HepG2 (cell line): ENCODE results near the gene GCSAM. TPM values are rescaled to one million over a fixed set of nuclear protein-coding genes. Genes with fewer than 3 reads are reported as not detected.
A peak's percentile ranks its signal among the peaks of the same experiment; 100 is the strongest.

Experiments used
- ATAC-seq: fragments of 200-7000 bp; cut with Tn5 transposase; 3 replicates; pipeline ENCODE4 v1.9.1; 2020; ENCODE audit warnings: mild to moderate bottlenecking, moderate library complexity
- BruUV-seq: library from RNA; stranded (reverse); fragments of 400-500 nt; replicated peaks from 2 replicates; lab custom pipeline; 2021; lab: Mats Ljungman, UMichigan
- CTCF ChIA-PET: fragments of 300-600 bp; formaldehyde crosslinking; extraction: SDS; loops from one replicate; lab custom pipeline; 2021; ENCODE audit warnings: low total read pairs, inconsistent platforms, low intra/inter-chr PET ratio; lab: Yijun Ruan, JAX
- POLR2A ChIA-PET: fragments of 350-600 bp; sonication (Branson Sonifier 250); formaldehyde crosslinking; loops from one replicate; lab custom pipeline; 2020; ENCODE audit warnings: antibody characterized with exemption, inconsistent platforms; lab: Yijun Ruan, JAX
- DNase-seq: peaks from one replicate; pipeline ENCODE4 v3.0.0-alpha.2; 2015; ENCODE audit warnings: low spot score
- FAIRE-seq: peaks from 3 replicates; lab custom pipeline; 2011; peaks lifted over from hg19 to GRCh38; lab: Jason Lieb, UNC
- H2AFZ ChIP-seq: one replicate; pipeline ENCODE4 v1.6.1; 2011; ENCODE audit warnings: low read length, inconsistent platforms
- H3K27ac ChIP-seq: fragments of 300-600 bp; 3 replicates; pipeline ENCODE4 v1.8.0; 2011; ENCODE audit warnings: mixed run types, mild to moderate bottlenecking, mixed read lengths, low read length, inconsistent platforms; ENCODE audit not compliant: insufficient read depth; ENCODE audit errors: extremely low read length
- H3K27me3 ChIP-seq, 2 experiments: fragments of 200-600 bp in 1 of 2; 2 replicates in 1 of 2; 3 replicates in 1 of 2; pipeline versions ENCODE4 v1.6.0 to v1.8.0; 2011; ENCODE audit warnings: low read length in 2 of 2, mild to moderate bottlenecking in 2 of 2, moderate library complexity in 2 of 2, inconsistent platforms in 1 of 2; ENCODE audit not compliant: insufficient read depth in 2 of 2, control insufficient read depth in 1 of 2
- H3K36me3 ChIP-seq, 2 experiments: fragments of 200-600 bp in 1 of 2; replicated peaks in 1 of 2; 2 replicates in 1 of 2; 3 replicates in 1 of 2; pipeline versions ENCODE4 v1.5.1 to v1.8.0; 2011; ENCODE audit warnings: low read length in 2 of 2, inconsistent platforms in 1 of 2; ENCODE audit not compliant: insufficient read depth in 2 of 2, control insufficient read depth in 1 of 2
- H3K4me1 ChIP-seq: 2 replicates; pipeline ENCODE4 v1.5.1; 2012; ENCODE audit warnings: low read length, inconsistent platforms; ENCODE audit not compliant: insufficient read depth
- H3K4me2 ChIP-seq: 2 replicates; pipeline ENCODE4 v1.6.0; 2011; ENCODE audit warnings: low read depth, low read length, inconsistent platforms
- H3K4me3 ChIP-seq, 3 experiments: fragments of 200-600 bp in 1 of 3; sonication (generic), shearing (Covaris generic) in 1 of 3; replicated peaks in 1 of 3; 2 replicates each; pipeline ENCODE4 v1.5.1; 2011 to 2016; ENCODE audit warnings: low read length in 3 of 3, inconsistent platforms in 2 of 3, low read depth in 2 of 3, mild to moderate bottlenecking in 2 of 3, control low read depth in 1 of 3, mixed read lengths in 1 of 3; ENCODE audit not compliant: insufficient read depth in 1 of 3
- H3K79me2 ChIP-seq: one replicate; pipeline ENCODE4 v1.6.1; 2011; ENCODE audit warnings: low read length, inconsistent platforms; ENCODE audit not compliant: insufficient read depth
- H3K9ac ChIP-seq: 2 replicates; pipeline ENCODE4 v1.6.0; 2011; ENCODE audit warnings: mild to moderate bottlenecking, low read depth, low read length, inconsistent platforms; ENCODE audit not compliant: insufficient read depth
- H3K9me3 ChIP-seq: 2 replicates; pipeline ENCODE4 v1.5.1; 2012; ENCODE audit warnings: mild to moderate bottlenecking, low read length
- H4K20me1 ChIP-seq: 2 replicates; pipeline ENCODE4 v1.6.0; 2011; ENCODE audit warnings: inconsistent platforms, mild to moderate bottlenecking, low read length, moderate library complexity; ENCODE audit not compliant: insufficient read depth
- ATF7 ChIP-seq, 2 experiments: fragments of 450-650 bp in 1 of 2; sonication (generic) in 1 of 2; formaldehyde crosslinking in 1 of 2; IDR thresholded peaks; 2 replicates each; pipeline versions ENCODE4 v1.4.0 to v1.6.1; 2016 to 2020; ENCODE audit warnings: antibody characterized with exemption in 1 of 2, mild to moderate bottlenecking in 1 of 2, missing genetic modification reagents in 1 of 2
- ATM ChIP-seq: fragments of 450-650 bp; IDR thresholded peaks from 2 replicates; pipeline ENCODE4 v1.7.1; 2017; ENCODE audit warnings: mild to moderate bottlenecking, borderline replicate concordance
- CREB1 ChIP-seq, 2 experiments: fragments of 450-650 bp in 1 of 2; IDR thresholded peaks; 2 replicates each; pipeline ENCODE4 v1.6.1; 2016 to 2017; ENCODE audit warnings: control low read depth in 1 of 2, mild to moderate bottlenecking in 1 of 2, missing compliant biosample characterization in 1 of 2, missing genetic modification characterization in 1 of 2
- FOSL2 ChIP-seq: sonication (generic); formaldehyde crosslinking; IDR thresholded peaks from 2 replicates; pipeline ENCODE4 v1.4.0; 2020; ENCODE audit warnings: missing genetic modification reagents
- FOXM1 ChIP-seq: sonication (generic); formaldehyde crosslinking; IDR thresholded peaks from 2 replicates; pipeline ENCODE4 v1.5.0; 2020; ENCODE audit warnings: missing genetic modification reagents
- MAF1 ChIP-seq: sonication (generic); formaldehyde crosslinking; IDR thresholded peaks from 2 replicates; pipeline ENCODE4 v1.5.0; 2020; ENCODE audit warnings: missing genetic modification reagents, borderline replicate concordance
- MAFG ChIP-seq: sonication (generic); formaldehyde crosslinking; IDR thresholded peaks from 2 replicates; pipeline ENCODE4 v1.5.1; 2020; ENCODE audit warnings: mild to moderate bottlenecking, missing genetic modification reagents
- SKIL ChIP-seq: sonication (generic); formaldehyde crosslinking; IDR thresholded peaks from 2 replicates; pipeline ENCODE4 v1.8.0; 2022; ENCODE audit warnings: missing genetic modification reagents, mild to moderate bottlenecking, moderate library complexity, borderline replicate concordance
- TRAFD1 ChIP-seq: sonication (generic); formaldehyde crosslinking; IDR thresholded peaks from 2 replicates; pipeline ENCODE4 v1.5.1; 2020; ENCODE audit warnings: missing genetic modification reagents, mild to moderate bottlenecking, borderline replicate concordance
- ZBTB21 ChIP-seq: sonication (generic); formaldehyde crosslinking; IDR thresholded peaks from 2 replicates; pipeline ENCODE4 v1.4.0; 2020; ENCODE audit warnings: missing genetic modification reagents
- ZNF260 ChIP-seq: sonication (generic); formaldehyde crosslinking; IDR thresholded peaks from 2 replicates; pipeline ENCODE4 v1.4.0; 2020; ENCODE audit warnings: missing genetic modification reagents, low read depth, mild to moderate bottlenecking, borderline replicate concordance
- ZNF800 ChIP-seq: sonication (generic); formaldehyde crosslinking; IDR thresholded peaks from 2 replicates; pipeline ENCODE4 v1.4.0; 2020; ENCODE audit warnings: missing genetic modification reagents
- ZSCAN22 ChIP-seq: sonication (generic); formaldehyde crosslinking; IDR thresholded peaks from 2 replicates; pipeline ENCODE4 v1.4.0; 2020; ENCODE audit warnings: mild to moderate bottlenecking, missing genetic modification reagents
- WGBS: methylation state at CpG from one replicate; pipeline ENCODE4 v1.1.6; 2017; ENCODE audit warnings: low lambda C conversion rate; 5-methylcytosine and 5-hydroxymethylcytosine counted together
- in situ Hi-C: cut with HindIII; loops from 2 replicates; pipeline ENCODE4 v1.10.0; 2017; ENCODE audit warnings: low pct_unique_long_range_greater_than_20kb; ENCODE audit not compliant: extremely low pct_ligation_motif_present
- intact Hi-C: fragments of 100-400 bp; cut with micrococcal nuclease; formaldehyde crosslinking; loops from one replicate; pipeline ENCODE4 v1.10.0; 2022; ENCODE audit not compliant: unreplicated experiment
- polyA plus RNA-seq, 8 experiments: library from polyadenylated mRNA; depleted of rRNA in 3 of 8; stranded (reverse) in 7 of 8; unstranded in 1 of 8; fragments of >200 nt; fragmentation: Illumina TruSeq in 4 of 8; extraction: Trizol in 4 of 8; gene quantifications; 2 replicates each; pipeline versions ENCODE4 v1.2.1 to v1.2.3, GENCODE V29; 2011 to 2016; ENCODE audit warnings: low read depth in 4 of 8, missing spikeins in 1 of 8, mixed read lengths in 1 of 8; ENCODE audit not compliant: insufficient read depth in 1 of 8
- total RNA-seq, 5 experiments: library from RNA; depleted of rRNA; stranded (reverse); fragments of >200 nt; fragmentation: Illumina TruSeq; extraction: Trizol; gene quantifications; 2 replicates each; pipeline ENCODE4 v1.2.3, GENCODE V29; 2016; ENCODE audit warnings: low read depth in 1 of 5

GCSAM gene
- total and polyA plus RNA-seq, 2 of the 13 experiments (the other 11 are each of a cell fraction or from before 2014, with no cell fraction given): not detected

GRCh38 chr3:112101916-112102315 is 31.1 kb downstream of the GCSAM start:
- 34% methylated on average over 2 of the region's 2 CpGs for WGBS
- DNase-seq (no peak), FAIRE-seq (no peak), ATAC-seq (no peak)
- Histone ChIP-seq H3K9me3 (no peaks in the 10 kb centered on the region), H3K4me2 (no peak overlapping the region), H3K27ac (no peak overlapping the region), H3K79me2 (no peaks in the 10 kb centered on the region), H3K36me3 (no peaks in the 10 kb centered on the region), H3K9ac (no peak overlapping the region), H3K27me3 (no peaks in the 10 kb centered on the region; a peak in 1 of 5 replicates), H3K4me3 (no peak overlapping the region), H4K20me1 (no peaks in the 10 kb centered on the region), H2AFZ (no peak overlapping the region), H3K4me1 (no peaks in the 10 kb centered on the region)
- CTCF ChIA-PET: no interaction called here
- TF ChIP-seq ATF7 (IDR thresholded peaks at IDR 0.05): peak; percentile 61
- no peak for TF ChIP-seq ATF7 (CRISPR knock-in tag; IDR thresholded peaks at IDR 0.05)
- no peak for TF ChIP-seq ATM
- no TSS peak for BruUV-seq
- intact Hi-C loops: no loop called here
- in situ Hi-C loops: no loop called here
- POLR2A ChIA-PET: no interaction called here

- in situ Hi-C loops (no loop called here), intact Hi-C loops (no loop called here)
- CTCF ChIA-PET: no interaction called here
- no peaks in the 10 kb centered on the region for H4K20me1 ChIP-seq
- no peak overlapping the region for H3K4me2 ChIP-seq
- POLR2A ChIA-PET: interaction anchor here (0.7 kb wide), 1 partner anchor 11 kb away, joined by 3 read pairs; the partner anchor contains the start of gene C3orf52
- DNase-seq: peak; percentile 48
- FAIRE-seq: no peak
- H3K27me3 ChIP-seq: no peaks in the 10 kb centered on the region
- no peaks in the 10 kb centered on the region for H3K79me2 ChIP-seq
- H3K27ac ChIP-seq: no peak overlapping the region
- H3K36me3 ChIP-seq: no peaks in the 10 kb centered on the region
- no TSS peak for BruUV-seq
- no peak overlapping the region for H3K4me3 ChIP-seq
- no peak overlapping the region for H3K9ac ChIP-seq
- WGBS: 26% methylated on average over 4 of the region's 4 CpGs
- H3K9me3 ChIP-seq: no peaks in the 10 kb centered on the region
- ATAC-seq: no peak; the same call in 2 of the 3 replicates
- no peak overlapping the region for H2AFZ ChIP-seq
- no peaks in the 10 kb centered on the region for H3K4me1 ChIP-seq
- no peak for TF ChIP-seq ZSCAN22 (CRISPR knock-in tag)
- TF ChIP-seq TRAFD1 (CRISPR knock-in tag): no peak
- TF ChIP-seq FOXM1: no peak
- TF ChIP-seq FOSL2 (CRISPR knock-in tag): 0 out of 2 replicates have a peak, but pooled peaks have one; percentile 6
- peak; percentile 42; the same call in 1 of the 2 replicates for TF ChIP-seq ZBTB21 (CRISPR knock-in tag)
- no peak for TF ChIP-seq SKIL (CRISPR knock-in tag)
- peak; percentile 34; the same call in 1 of the 2 replicates for TF ChIP-seq CREB1 (IDR thresholded peaks at IDR 0.05)
- TF ChIP-seq CREB1 (CRISPR knock-in tag; IDR thresholded peaks at IDR 0.05): no peak
- no peak for TF ChIP-seq MAFG (CRISPR knock-in tag)
- TF ChIP-seq ZNF800: no peak
- no peak for TF ChIP-seq ZNF260 (CRISPR knock-in tag)
- TF ChIP-seq MAF1 (CRISPR knock-in tag): no peak
These were observed 35.7 kb downstream of the GCSAM start for GRCh38 chr3:112097378-112097777.
